Immature natural killer cell (primary cell): ENCODE results near the gene NADK2. TPM values are rescaled to one million over a fixed set of nuclear protein-coding genes. Genes with fewer than 3 reads are reported as not detected.

Experiments
- DNase-seq, 3 donors: peaks; one replicate each; pipeline ENCODE4 v3.0.0; 2022; ENCODE audit warnings: mixed read lengths in 1 of 3
- H3K27ac Mint-ChIP-seq, 6 donors: one replicate each; pipeline ENCODE4 v1.8.0; 2020; ENCODE audit warnings: mixed read lengths in 6 of 6, mild to moderate bottlenecking in 5 of 6, inconsistent platforms in 4 of 6, moderate library complexity in 3 of 6
- H3K27me3 Mint-ChIP-seq, 3 donors: one replicate each; pipeline ENCODE4 v1.8.0; 2020 to 2021; ENCODE audit warnings: low read depth in 3 of 3, mild to moderate bottlenecking in 3 of 3, mixed read lengths in 3 of 3, moderate library complexity in 3 of 3, inconsistent platforms in 1 of 3
- H3K36me3 Mint-ChIP-seq, 3 donors: one replicate each; pipeline ENCODE4 v1.8.0; 2020; ENCODE audit warnings: mixed read lengths in 3 of 3, inconsistent platforms in 2 of 3, mild to moderate bottlenecking in 2 of 3
- H3K4me1 Mint-ChIP-seq, 2 donors: one replicate each; pipeline ENCODE4 v1.8.0; 2020; ENCODE audit warnings: inconsistent platforms in 2 of 2, mild to moderate bottlenecking in 2 of 2, mixed read lengths in 2 of 2, moderate library complexity in 1 of 2
- H3K4me3 Mint-ChIP-seq, 5 donors: one replicate each; pipeline ENCODE4 v1.8.0; 2020; ENCODE audit warnings: mild to moderate bottlenecking in 5 of 5, mixed read lengths in 5 of 5, inconsistent platforms in 3 of 5, moderate library complexity in 3 of 5
- H3K9me3 Mint-ChIP-seq, 6 donors: one replicate each; pipeline ENCODE4 v1.8.0; 2020; ENCODE audit warnings: mild to moderate bottlenecking in 6 of 6, mixed read lengths in 6 of 6, inconsistent platforms in 4 of 6, moderate library complexity in 3 of 6
- polyA plus RNA-seq, 3 donors: library from polyadenylated mRNA; unstranded; fragments of 300-500 nt; fragmentation: Illumina TruSeq; gene quantifications; one replicate each; pipeline ENCODE4 v1.2.3, GENCODE V29; 2021

NADK2 gene
- polyA plus RNA-seq, 3 donors from 2014 or later, result 7.2 to 9.8 (median 8.0) TPM

DNA sequence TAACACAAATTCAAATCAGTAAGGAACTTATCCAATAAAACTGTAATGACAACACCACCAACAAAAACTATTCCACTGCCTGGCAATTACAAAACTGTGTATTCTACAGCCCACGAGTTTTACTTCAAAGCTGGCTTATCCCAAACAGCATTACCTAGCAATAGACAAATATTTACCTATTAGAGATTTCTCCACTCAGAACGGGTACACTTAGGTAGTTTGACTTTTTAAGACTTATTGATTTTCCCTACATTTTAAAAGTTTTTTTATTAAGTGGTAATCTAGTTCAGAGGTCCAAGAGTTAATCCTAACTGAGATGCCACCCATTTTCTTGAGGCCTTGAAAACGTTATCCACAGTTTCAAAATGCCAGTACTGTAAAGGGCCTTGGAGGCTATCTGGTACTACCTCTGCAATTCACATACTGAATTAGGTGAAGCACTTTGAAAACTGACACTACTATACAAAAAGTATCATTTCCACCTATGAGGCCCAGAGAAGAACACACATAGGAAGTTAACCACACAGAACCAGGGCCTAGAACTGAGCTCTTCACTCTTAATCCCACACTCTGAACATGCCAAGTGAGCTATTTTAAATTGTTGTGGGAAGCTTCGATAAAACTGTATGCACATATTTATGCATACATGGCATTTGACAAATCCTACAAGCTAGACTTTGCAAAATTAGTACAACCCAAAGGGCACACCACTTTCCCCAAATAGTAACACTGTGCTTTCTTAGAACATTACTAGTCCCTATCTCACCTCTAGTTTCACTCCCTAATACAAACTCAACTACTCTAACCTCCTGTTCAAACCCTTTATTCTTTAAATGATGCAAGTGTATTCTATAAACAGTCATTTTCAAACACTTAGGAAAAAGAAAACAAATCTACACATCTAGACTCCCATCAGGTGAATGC, 2.1 kb downstream of the NADK2 start:
- H3K4me1 Mint-ChIP-seq, result peaks cover 37 to 57% of the 10 kb centered on the region in 2 donors
- H3K9me3 Mint-ChIP-seq, result peaks cover 0 to 2% (median 0%) of the 10 kb centered on the region in 6 donors
- H3K27ac Mint-ChIP-seq, result peak overlapping the region; percentile 63 to 89 (median 83)
- H3K36me3 Mint-ChIP-seq, result no peaks in the 10 kb centered on the region
- peaks cover 5 to 7% (median 6%) of the 10 kb centered on the region in 3 donors for H3K27me3 Mint-ChIP-seq
- DNase-seq, result no peak
- H3K4me3 Mint-ChIP-seq, result peak overlapping the region; percentile 78 to 85 (median 82)

GRCh38 chr5:36238502-36239295, 3.0 kb downstream of the NADK2 start:
- no peaks in the 10 kb centered on the region for H3K36me3 Mint-ChIP-seq
- DNase-seq, result no peak
- no peaks in the 10 kb centered on the region for H3K9me3 Mint-ChIP-seq
- H3K4me1 Mint-ChIP-seq, result peaks cover 34 to 51% of the 10 kb centered on the region in 2 donors
- H3K4me3 Mint-ChIP-seq, result no peak overlapping the region
- peaks cover 5 to 6% (median 6%) of the 10 kb centered on the region in 3 donors for H3K27me3 Mint-ChIP-seq
- peak overlapping the region in 5 of 6 donors; percentile 19 to 89 (median 39) for H3K27ac Mint-ChIP-seq

- Mint-ChIP-seq H3K27me3 (peaks cover 5 to 6% (median 5%) of the 10 kb centered on the region in 3 donors), H3K4me3 (no peak overlapping the region), H3K9me3 (no peaks in the 10 kb centered on the region), H3K36me3 (no peaks in the 10 kb centered on the region), H3K4me1 (peaks cover 28 to 42% of the 10 kb centered on the region in 2 donors), H3K27ac (no peak overlapping the region)
- no peak for DNase-seq
These were observed 4.0 kb downstream of the NADK2 start for GRCh38 chr5:36237751-36238150.

- Mint-ChIP-seq H3K4me1 (peaks cover 21 to 33% of the 10 kb centered on the region in 2 donors), H3K27ac (no peak overlapping the region), H3K27me3 (peaks cover 1 to 6% (median 2%) of the 10 kb centered on the region in 3 donors), H3K4me3 (no peak overlapping the region), H3K36me3 (no peaks in the 10 kb centered on the region), H3K9me3 (no peaks in the 10 kb centered on the region)
- no peak for DNase-seq
These were observed 4.9 kb downstream of the NADK2 start for GRCh38 chr5:36236801-36237200.

DNA sequence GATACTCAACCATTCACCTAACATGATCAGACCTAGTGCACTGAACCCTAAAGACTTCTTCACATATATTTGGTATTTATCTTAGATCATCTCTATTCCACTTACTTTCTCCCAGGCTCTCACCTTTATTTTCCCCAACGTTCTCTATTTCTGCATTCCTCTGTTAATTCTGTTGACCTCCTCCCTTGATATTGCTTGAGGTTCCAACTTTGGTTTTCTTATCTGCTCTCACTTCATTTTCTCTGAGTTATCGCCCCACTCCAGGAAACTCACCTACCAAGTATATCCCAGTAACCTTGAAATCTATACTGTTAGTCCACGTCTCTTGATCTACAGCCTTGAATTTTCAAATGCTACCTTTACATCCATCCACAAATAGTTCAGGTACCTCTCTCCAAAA, 9.2 kb downstream of the NADK2 start:
- Mint-ChIP-seq H3K27me3 (no peaks in the 10 kb centered on the region), H3K4me3 (no peak overlapping the region), H3K27ac (no peak overlapping the region), H3K36me3 (no peaks in the 10 kb centered on the region), H3K4me1 (peaks cover 0 to under 1% of the 10 kb centered on the region in 2 donors), H3K9me3 (no peaks in the 10 kb centered on the region)
- no peak for DNase-seq

- Mint-ChIP-seq H3K27ac (no peak overlapping the region), H3K36me3 (peaks cover 6 to 7% (median 7%) of the 10 kb centered on the region in 3 donors), H3K9me3 (no peaks in the 10 kb centered on the region), H3K4me3 (no peak overlapping the region), H3K27me3 (no peaks in the 10 kb centered on the region), H3K4me1 (no peaks in the 10 kb centered on the region)
- no peak for DNase-seq
These were observed 11.5 kb downstream of the NADK2 start for GRCh38 chr5:36230151-36230790.

DNA sequence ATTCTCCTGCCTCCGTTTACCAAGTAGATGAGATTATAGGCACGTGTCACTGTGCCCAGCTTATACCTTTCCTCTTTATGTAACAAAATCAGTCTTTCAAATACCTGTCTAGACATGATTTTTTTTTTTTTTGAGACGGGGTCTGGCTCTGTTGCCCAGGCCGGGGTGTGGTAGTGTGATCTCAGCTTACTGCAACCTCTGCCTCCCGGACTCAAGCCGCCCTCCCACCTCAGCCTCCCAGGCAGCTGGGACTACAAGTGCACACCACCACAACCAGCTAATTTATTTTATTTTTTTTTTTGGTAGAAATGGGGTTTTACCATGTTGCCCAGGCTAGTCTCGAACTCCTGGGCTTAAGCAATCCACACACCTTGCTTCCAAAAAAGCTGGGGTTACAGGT, 13.2 kb downstream of the NADK2 start:
- H3K9me3 Mint-ChIP-seq, result no peaks in the 10 kb centered on the region
- H3K4me1 Mint-ChIP-seq, result no peaks in the 10 kb centered on the region
- no peak overlapping the region for H3K27ac Mint-ChIP-seq
- no peaks in the 10 kb centered on the region for H3K27me3 Mint-ChIP-seq
- no peak for DNase-seq
- peaks cover 6 to 7% (median 7%) of the 10 kb centered on the region in 3 donors for H3K36me3 Mint-ChIP-seq
- no peak overlapping the region for H3K4me3 Mint-ChIP-seq

DNA sequence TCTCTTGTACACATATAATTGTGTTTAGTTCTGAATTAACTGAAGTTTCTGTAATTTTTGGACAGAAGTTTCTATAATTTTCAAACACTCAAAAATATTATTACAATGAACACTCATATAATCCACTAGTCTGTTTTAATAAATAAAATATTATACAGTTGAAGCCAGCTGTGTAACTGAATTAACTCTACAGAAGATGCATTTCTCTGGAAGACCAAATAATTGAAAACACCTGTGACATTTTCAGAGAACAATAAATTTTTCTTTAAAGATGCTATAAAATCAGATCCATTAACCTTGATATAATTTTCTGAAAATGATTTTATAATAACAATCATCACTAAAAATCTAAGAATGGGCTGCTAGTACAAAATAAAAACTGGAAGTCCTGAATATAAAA, 14.7 kb downstream of the NADK2 start:
- no peak for DNase-seq
- Mint-ChIP-seq H3K36me3 (peaks cover 6 to 7% (median 7%) of the 10 kb centered on the region in 3 donors), H3K4me3 (no peak overlapping the region), H3K4me1 (no peaks in the 10 kb centered on the region), H3K27me3 (no peaks in the 10 kb centered on the region), H3K27ac (no peak overlapping the region), H3K9me3 (no peaks in the 10 kb centered on the region)

GRCh38 chr5:36222620-36223019, 19.1 kb downstream of the NADK2 start:
- no peaks in the 10 kb centered on the region for H3K9me3 Mint-ChIP-seq
- H3K27me3 Mint-ChIP-seq, result no peaks in the 10 kb centered on the region
- no peak overlapping the region for H3K27ac Mint-ChIP-seq
- H3K36me3 Mint-ChIP-seq, result peaks cover 14 to 16% (median 16%) of the 10 kb centered on the region in 3 donors
- H3K4me3 Mint-ChIP-seq, result no peak overlapping the region
- DNase-seq, result no peak
- no peaks in the 10 kb centered on the region for H3K4me1 Mint-ChIP-seq

GRCh38 chr5:36217988-36218387, 23.7 kb downstream of the NADK2 start:
- no peak for DNase-seq
- H3K27ac Mint-ChIP-seq, result no peak overlapping the region
- H3K4me3 Mint-ChIP-seq, result no peak overlapping the region
- no peaks in the 10 kb centered on the region for H3K9me3 Mint-ChIP-seq
- H3K36me3 Mint-ChIP-seq, result peaks cover 10 to 31% (median 19%) of the 10 kb centered on the region in 3 donors
- H3K27me3 Mint-ChIP-seq, result no peaks in the 10 kb centered on the region
- H3K4me1 Mint-ChIP-seq, result no peaks in the 10 kb centered on the region

DNA sequence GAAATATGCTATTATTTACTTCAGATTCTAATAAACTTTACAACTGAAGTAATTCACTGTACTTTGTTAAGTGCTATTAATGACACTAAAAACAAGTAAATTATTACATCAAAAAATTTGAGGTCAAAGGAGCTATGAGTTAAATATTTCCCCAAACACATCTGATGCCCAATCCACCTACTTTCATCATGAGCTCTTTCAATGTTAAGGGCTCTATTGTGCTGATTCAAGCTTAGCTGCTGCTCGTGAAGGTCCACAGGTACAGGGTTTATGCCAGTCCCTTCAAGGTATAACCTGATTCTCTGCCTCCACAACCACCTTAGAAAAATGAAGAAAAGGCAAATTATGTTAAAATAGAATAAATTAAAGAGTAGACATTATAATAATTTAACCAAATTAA, 24.2 kb downstream of the NADK2 start:
- H3K4me1 Mint-ChIP-seq, result no peaks in the 10 kb centered on the region
- H3K27me3 Mint-ChIP-seq, result no peaks in the 10 kb centered on the region
- no peak overlapping the region for H3K4me3 Mint-ChIP-seq
- peaks cover 12 to 35% (median 19%) of the 10 kb centered on the region in 3 donors for H3K36me3 Mint-ChIP-seq
- H3K9me3 Mint-ChIP-seq, result no peaks in the 10 kb centered on the region
- no peak for DNase-seq
- no peak overlapping the region for H3K27ac Mint-ChIP-seq

DNA sequence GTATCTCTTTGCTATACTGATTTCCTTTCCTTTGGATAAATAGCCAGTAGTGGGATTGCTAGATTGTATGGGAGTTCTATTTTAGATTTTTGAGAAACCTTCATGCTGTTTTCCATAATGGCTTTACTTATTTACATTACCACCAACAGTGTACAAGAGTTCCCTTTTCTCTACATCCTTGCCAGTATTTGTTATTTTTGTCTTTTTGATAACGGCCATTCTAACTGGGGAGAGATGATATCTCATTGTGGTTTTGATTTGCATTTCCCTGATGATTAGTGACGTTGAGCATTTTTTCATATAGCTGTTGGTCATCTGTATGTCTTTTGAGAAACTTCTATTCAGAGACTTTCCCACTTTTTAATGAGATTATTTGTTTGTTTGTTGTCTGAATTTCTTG, 25.8 kb downstream of the NADK2 start:
- H3K27me3 Mint-ChIP-seq, result no peaks in the 10 kb centered on the region
- no peak overlapping the region for H3K27ac Mint-ChIP-seq
- H3K4me1 Mint-ChIP-seq, result no peaks in the 10 kb centered on the region
- peaks cover 14 to 40% (median 15%) of the 10 kb centered on the region in 3 donors for H3K36me3 Mint-ChIP-seq
- H3K9me3 Mint-ChIP-seq, result no peaks in the 10 kb centered on the region
- no peak overlapping the region for H3K4me3 Mint-ChIP-seq
- DNase-seq, result no peak

- no peaks in the 10 kb centered on the region for H3K27me3 Mint-ChIP-seq
- no peaks in the 10 kb centered on the region for H3K9me3 Mint-ChIP-seq
- no peak overlapping the region for H3K27ac Mint-ChIP-seq
- H3K4me1 Mint-ChIP-seq, result no peaks in the 10 kb centered on the region
- no peak for DNase-seq
- H3K4me3 Mint-ChIP-seq, result no peak overlapping the region
- peaks cover 8 to 36% (median 17%) of the 10 kb centered on the region in 3 donors for H3K36me3 Mint-ChIP-seq
These were observed 27.3 kb downstream of the NADK2 start for GRCh38 chr5:36214436-36214835.
